H1 (cell line): Measurements from ENCODE around the gene ELAVL2. TPM values are rescaled to one million over a fixed set of nuclear protein-coding genes. Genes with fewer than 3 reads are reported as not detected.

ENCODE experiments used
- BACH1 ChIP-seq: IDR thresholded peaks from 2 replicates; pipeline ENCODE4 v1.6.1; 2012; ENCODE audit warnings: low read length, improper control_type of control experiment
- BRCA1 ChIP-seq: IDR thresholded peaks from 2 replicates; pipeline ENCODE4 v1.6.1; 2012; ENCODE audit warnings: low read depth, low read length, improper control_type of control experiment
- CBX5 ChIP-seq: fragments of 300-800, 300-1000 bp; sonication (generic); IDR thresholded peaks from 2 replicates; pipeline ENCODE4 v1.7.1; 2016; ENCODE audit warnings: antibody characterized with exemption, low read length, low read depth
- CHD1 ChIP-seq: IDR thresholded peaks from 2 replicates; pipeline ENCODE4 v1.6.1; 2012; ENCODE audit warnings: low read depth, low read length, improper control_type of control experiment
- HDAC6 ChIP-seq: IDR thresholded peaks from one replicate; pipeline ENCODE4 v1.7.1; 2012; ENCODE audit warnings: low read depth, mild to moderate bottlenecking, inconsistent platforms, low read length, moderate library complexity
- RBBP5 ChIP-seq: IDR thresholded peaks from 2 replicates; pipeline ENCODE4 v1.7.1; 2012; ENCODE audit warnings: low read depth, mild to moderate bottlenecking, inconsistent platforms, low read length, moderate library complexity, borderline replicate concordance
- RFX5 ChIP-seq: IDR thresholded peaks from 2 replicates; pipeline ENCODE4 v1.6.1; 2011; ENCODE audit warnings: low read depth, low read length, improper control_type of control experiment, borderline replicate concordance
- RNF2 ChIP-seq: fragments of 200-900, 300-1000 bp; sonication (generic); IDR thresholded peaks from 2 replicates; pipeline ENCODE4 v1.7.1; 2016; ENCODE audit warnings: borderline replicate concordance, low read depth, mild to moderate bottlenecking, antibody characterized with exemption, low read length; ENCODE audit not compliant: poor library complexity, severe bottlenecking; ENCODE audit errors: missing control alignments
- SP1 ChIP-seq: IDR thresholded peaks from 2 replicates; pipeline ENCODE4 v1.6.1; 2011; ENCODE audit warnings: low read depth, low read length
- SRF ChIP-seq: IDR thresholded peaks from 2 replicates; pipeline ENCODE4 v1.6.1; 2011; ENCODE audit warnings: mild to moderate bottlenecking, low read depth, low read length, moderate library complexity
- TAF7 ChIP-seq: optimal IDR thresholded peaks from 2 replicates; pipeline ENCODE3; 2011; ENCODE audit warnings: low read depth, mild to moderate bottlenecking, inconsistent platforms, low read length, moderate library complexity, borderline replicate concordance
- USF2 ChIP-seq: IDR thresholded peaks from 2 replicates; pipeline ENCODE4 v1.6.1; 2011; ENCODE audit warnings: low read length, improper control_type of control experiment
- ZNF274 ChIP-seq: IDR thresholded peaks from 2 replicates; pipeline ENCODE4 v1.7.0; 2012; ENCODE audit warnings: low read length, borderline replicate concordance; ENCODE audit errors: extremely low read depth
- polyA plus RNA-seq, 7 experiments: library from polyadenylated mRNA; depleted of rRNA in 3 of 7; stranded (reverse) in 5 of 7; unstranded in 2 of 7; fragments of >200 nt in 5 of 7; fragments of 200-250 nt in 2 of 7; gene quantifications; 1 replicate in 5 of 7; 2 replicates in 1 of 7; 4 replicates in 1 of 7; pipeline versions ENCODE4 v1.2.1 to v1.2.3, GENCODE V29; 2011 to 2013; ENCODE audit warnings: missing spikeins in 2 of 7, mixed read lengths in 2 of 7
- total RNA-seq: library from RNA; stranded (reverse); fragmentation: NEBNext Ultra II Directional; extraction: Animal tissue kit (Norgen Biotek cat#: 25700); gene quantifications from 2 replicates; pipeline ENCODE4 v1.2.1, GENCODE V29; 2021

Gene ELAVL2
- total and polyA plus RNA-seq, 2 of the 8 experiments (the other 6 are each of a cell fraction or from before 2014, with no cell fraction given): 4.9 to 21.9 TPM

GRCh38 chr9:23823986-23824829 is 1.8 kb downstream of the ELAVL2 start (continued):
- TF ChIP-seq RBBP5 (no peak), BRCA1 (no peak), CBX5 (no peak), ZNF274 (no peak), CHD1 (no peak), RNF2 (peak; percentile 65), HDAC6 (no peak), SRF (no peak), TAF7 (peak; percentile 37), BACH1 (no peak), USF2 (no peak), RFX5 (no peak), SP1 (no peak)
